Peyer's patch (tissue), 4 donors: ENCODE results near the gene CATSPERE.
"Not testable (repeated sequence)": the region's sequence is repeated elsewhere in the genome, so short reads cannot be mapped to it uniquely, and the experiment has no call there.

Experiments used
- CTCF ChIP-seq, 6 experiments: fragments of 450-650 bp in 4 of 6; fragments of 200-600 bp in 2 of 6; sonication (generic) in 1 of 6; IDR thresholded peaks; one replicate each; pipeline ENCODE4 v1.5.1; 2017 to 2019; ENCODE audit warnings: antibody characterized with exemption in 6 of 6, mild to moderate bottlenecking in 3 of 6, moderate library complexity in 1 of 6
- POLR2A ChIP-seq, 2 donors: fragments of 450-650 bp; IDR thresholded peaks; one replicate each; pipeline ENCODE4 v1.5.1; 2017; ENCODE audit warnings: antibody characterized with exemption in 2 of 2, mild to moderate bottlenecking in 2 of 2, moderate library complexity in 2 of 2

GRCh38 chr1:244578205-244578604, 117.1 kb downstream of the CATSPERE start:
- TF ChIP-seq CTCF, POLR2A (IDR thresholded peaks at IDR 0.05): not testable (repeated sequence)
